ENCODE measurements around the gene LRTM1. TPM values are rescaled to one million over a fixed set of nuclear protein-coding genes. Genes with fewer than 3 reads are reported as not detected.

The LRTM1 gene
- total RNA-seq, 1 experiment from 2014 or later: not detected

- TF ChIP-seq, protein P1, sequence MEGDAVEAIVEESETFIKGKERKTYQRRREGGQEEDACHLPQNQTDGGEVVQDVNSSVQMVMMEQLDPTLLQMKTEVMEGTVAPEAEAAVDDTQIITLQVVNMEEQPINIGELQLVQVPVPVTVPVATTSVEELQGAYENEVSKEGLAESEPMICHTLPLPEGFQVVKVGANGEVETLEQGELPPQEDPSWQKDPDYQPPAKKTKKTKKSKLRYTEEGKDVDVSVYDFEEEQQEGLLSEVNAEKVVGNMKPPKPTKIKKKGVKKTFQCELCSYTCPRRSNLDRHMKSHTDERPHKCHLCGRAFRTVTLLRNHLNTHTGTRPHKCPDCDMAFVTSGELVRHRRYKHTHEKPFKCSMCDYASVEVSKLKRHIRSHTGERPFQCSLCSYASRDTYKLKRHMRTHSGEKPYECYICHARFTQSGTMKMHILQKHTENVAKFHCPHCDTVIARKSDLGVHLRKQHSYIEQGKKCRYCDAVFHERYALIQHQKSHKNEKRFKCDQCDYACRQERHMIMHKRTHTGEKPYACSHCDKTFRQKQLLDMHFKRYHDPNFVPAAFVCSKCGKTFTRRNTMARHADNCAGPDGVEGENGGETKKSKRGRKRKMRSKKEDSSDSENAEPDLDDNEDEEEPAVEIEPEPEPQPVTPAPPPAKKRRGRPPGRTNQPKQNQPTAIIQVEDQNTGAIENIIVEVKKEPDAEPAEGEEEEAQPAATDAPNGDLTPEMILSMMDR (conservative IDR thresholded peaks at IDR 0.05): no peak
Observed at GRCh38 chr3:54905920-54906319, 21.9 kb downstream of the LRTM1 start.

More at GRCh38 chr3:54905920-54906319, 21.9 kb downstream of the LRTM1 start:
- no peak overlapping the region for H3K27ac ChIP-seq (ENCODE audit: insufficient read length, low read depth, low read length)
- Mint-ChIP-seq H3K4me1 (no peaks in the 10 kb centered on the region), H3K9me3 (no peaks in the 10 kb centered on the region; a peak in 1 of 5 replicates), H3K27ac (0 out of 7 replicates have a peak overlapping the region, but pooled peaks of 1 of the 3 experiments have one; percentile 59), H3K36me3 (ENCODE audit: insufficient read depth in 1 of 3, low read depth in 3 of 3) (peaks cover 0 to 7% (median 1%) of the 10 kb centered on the region in 3 experiments; a peak in 3 of 7 replicates), H3K4me3 (no peak overlapping the region), H3K27me3 (ENCODE audit: low read depth) (no peaks in the 10 kb centered on the region)
- H2BK15ac ChIP-seq (ENCODE audit: low read depth, low read length): no peak overlapping the region
- H2BK5ac ChIP-seq (ENCODE audit: insufficient read length, low read length): no peak overlapping the region
- H3K27me3 ChIP-seq (ENCODE audit: insufficient read depth, low read length): no peaks in the 10 kb centered on the region
- H2AFZ ChIP-seq (ENCODE audit: low read length): no peak overlapping the region
- H3T11ph ChIP-seq (ENCODE audit: low read length): no peak overlapping the region
- H3K79me2 ChIP-seq (ENCODE audit: insufficient read depth, low read length): no peaks in the 10 kb centered on the region
- no peak overlapping the region for H2BK12ac ChIP-seq (ENCODE audit: insufficient read length, low read depth, low read length)
- H2BK20ac ChIP-seq (ENCODE audit: low read depth, low read length, poor library complexity, severe bottlenecking): no peak overlapping the region
- no peaks in the 10 kb centered on the region for H4K20me1 ChIP-seq (ENCODE audit: control insufficient read depth, insufficient read depth, insufficient read length)
- no peak overlapping the region for H3K4me2 ChIP-seq (ENCODE audit: insufficient read depth, insufficient read length, low read length)
- no peaks in the 10 kb centered on the region for H3K9me3 ChIP-seq (ENCODE audit: control insufficient read depth, low read depth, low read length)
- no peak overlapping the region for H3K9ac ChIP-seq (ENCODE audit: extremely low read depth, insufficient read length, low read length)
- H3K14ac ChIP-seq (ENCODE audit: insufficient read depth, low read length): no peak overlapping the region
- no peaks in the 10 kb centered on the region for H3K4me1 ChIP-seq (ENCODE audit: insufficient read depth, low read length)
- no peak overlapping the region for H3K23ac ChIP-seq (ENCODE audit: insufficient read length, low read depth, low read length)
- H3K56ac ChIP-seq (ENCODE audit: insufficient read length, low read depth, low read length): no peak overlapping the region
- H4K8ac ChIP-seq (replicated peaks; ENCODE audit: insufficient read length, low read depth, low read length): no peak overlapping the region
- no peak overlapping the region for H4K5ac ChIP-seq (ENCODE audit: insufficient read length, low read depth, low read length)
- no peaks in the 10 kb centered on the region for H3K79me1 ChIP-seq (ENCODE audit: insufficient read depth, low read depth, low read length, poor library complexity, severe bottlenecking)
- no peak for DNase-seq
- no peaks in the 10 kb centered on the region for H3K23me2 ChIP-seq (ENCODE audit: insufficient read length, low read depth, low read length, poor library complexity, severe bottlenecking)
- no peak overlapping the region for H4K91ac ChIP-seq (ENCODE audit: insufficient read length, low read depth, low read length)
- WGBS (ENCODE audit: extremely low coverage, insufficient read length, low lambda C conversion rate): no CpG with 5 or more reads among the region's 3 CpGs
- H3K18ac ChIP-seq (ENCODE audit: insufficient read length, low read depth, low read length): no peak overlapping the region
- H2BK120ac ChIP-seq (ENCODE audit: low read depth, low read length, poor library complexity, severe bottlenecking): no peak overlapping the region
- H3K4ac ChIP-seq (ENCODE audit: low read depth, low read length): no peak overlapping the region
- no peak overlapping the region for H2AK5ac ChIP-seq (ENCODE audit: insufficient read length, low read length)

Measured in H9 (cell line).